Natural killer cell treated with Interleukin-12 subunit alpha and Interleukin-12 subunit beta and Interleukin-15 and Interleukin-18, amount 100 ng/mL, for 72 hours (primary cell): Measurements from ENCODE around the gene FAM193A. TPM values are rescaled to one million over a fixed set of nuclear protein-coding genes. Genes with fewer than 3 reads are reported as not detected.
"Not testable (repeated sequence)": the region's sequence is repeated elsewhere in the genome, so short reads cannot be mapped to it uniquely, and the experiment has no call there.

Experiments used
- ATAC-seq, 2 donors: fragments of 150-1000 bp; cut with Tn5 transposase in 1 of 2; sonication (Bioruptor Pico), chemical (Tn5 transposase) in 1 of 2; 2 replicates each; pipeline ENCODE4 v1.10.0; 2021
- DNase-seq: peaks from one replicate; pipeline ENCODE4 v3.0.0; 2022; ENCODE audit warnings: low spot score
- H3K27ac Mint-ChIP-seq, 2 donors: 1 replicate in 1 of 2; 2 replicates in 1 of 2; pipeline ENCODE4 v1.8.0; 2022; ENCODE audit warnings: mixed read lengths in 2 of 2, mild to moderate bottlenecking in 1 of 2, moderate library complexity in 1 of 2
- H3K27me3 Mint-ChIP-seq, 2 donors: 1 replicate in 1 of 2; 2 replicates in 1 of 2; pipeline ENCODE4 v1.8.0; 2022; ENCODE audit warnings: mixed read lengths in 2 of 2
- H3K36me3 Mint-ChIP-seq: one replicate; pipeline ENCODE4 v1.8.0; 2022; ENCODE audit warnings: mixed read lengths
- H3K4me1 Mint-ChIP-seq, 2 donors: 1 replicate in 1 of 2; 2 replicates in 1 of 2; pipeline ENCODE4 v1.8.0; 2022; ENCODE audit warnings: low read depth in 2 of 2, mixed read lengths in 2 of 2, mild to moderate bottlenecking in 1 of 2
- H3K4me3 Mint-ChIP-seq: one replicate; pipeline ENCODE4 v1.8.0; 2022; ENCODE audit warnings: mixed read lengths
- H3K9me3 Mint-ChIP-seq: 2 replicates; pipeline ENCODE4 v1.8.0; 2022; ENCODE audit warnings: mixed read lengths
- total RNA-seq, 2 donors: library from RNA; stranded (reverse); gene quantifications; one replicate each; pipeline ENCODE4 v1.2.3, GENCODE V29; 2022

Gene FAM193A
- total RNA-seq, 2 donors from 2014 or later: 28.0 to 50.9 TPM

GRCh38 chr4:2595952-2596552 is 59.6 kb downstream of the FAM193A start:
- Mint-ChIP-seq H3K27me3 (no peaks in the 10 kb centered on the region), H3K36me3 (no peaks in the 10 kb centered on the region), H3K27ac (peak overlapping the region in 1 of 2 donors; percentile 74), H3K9me3 (no peaks in the 10 kb centered on the region), H3K4me3 (no peak overlapping the region), H3K4me1 (peaks cover 68 to 71% of the 10 kb centered on the region in 2 donors)
- no peak for DNase-seq
- ATAC-seq: no peak

- Mint-ChIP-seq H3K36me3 (no peaks in the 10 kb centered on the region), H3K4me1 (peaks cover 65% of the 10 kb centered on the region in 2 donors), H3K27ac (peak overlapping the region in 1 of 2 donors; percentile 74), H3K27me3 (no peaks in the 10 kb centered on the region), H3K9me3 (no peaks in the 10 kb centered on the region), H3K4me3 (no peak overlapping the region)
- ATAC-seq (no peak), DNase-seq (no peak)
Measured at GRCh38 chr4:2596611-2597010, 60.2 kb downstream of the FAM193A start.

GRCh38 chr4:2598511-2599303 is 62.3 kb downstream of the FAM193A start:
- Mint-ChIP-seq H3K4me3 (peak overlapping the region; percentile 23), H3K36me3 (no peaks in the 10 kb centered on the region), H3K27me3 (no peaks in the 10 kb centered on the region), H3K4me1 (peaks cover 51 to 52% of the 10 kb centered on the region in 2 donors), H3K9me3 (no peaks in the 10 kb centered on the region), H3K27ac (peak overlapping the region; percentile 59 to 81)
- ATAC-seq (peak; percentile 74 to 76), DNase-seq (no peak)

DNA sequence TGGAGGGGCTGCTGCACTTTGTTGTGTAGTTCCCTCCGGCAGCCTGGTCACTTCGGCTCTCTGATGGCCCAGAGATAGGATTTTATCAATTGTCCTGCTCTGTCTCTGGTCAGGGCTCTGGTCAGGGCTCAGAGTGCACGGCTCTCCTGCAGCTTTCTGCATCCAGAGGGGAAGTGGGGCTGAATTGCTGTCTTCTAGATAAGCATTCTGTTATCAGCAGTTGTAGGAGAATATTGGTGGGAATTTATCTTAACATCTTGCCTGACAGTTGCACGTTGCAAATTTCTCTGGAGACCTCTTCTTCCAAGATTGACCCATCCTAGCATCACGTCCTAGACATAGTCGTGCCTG is 62.8 kb downstream of the FAM193A start:
- peaks cover 48 to 49% of the 10 kb centered on the region in 2 donors for H3K4me1 Mint-ChIP-seq
- H3K4me3 Mint-ChIP-seq: peak overlapping the region; percentile 23
- H3K36me3 Mint-ChIP-seq: no peaks in the 10 kb centered on the region

GRCh38 chr4:2600878-2601277 is 64.4 kb downstream of the FAM193A start:
- Mint-ChIP-seq H3K4me3 (no peak overlapping the region), H3K27ac (peak overlapping the region; percentile 38 to 81), H3K27me3 (no peaks in the 10 kb centered on the region), H3K36me3 (no peaks in the 10 kb centered on the region), H3K9me3 (no peaks in the 10 kb centered on the region), H3K4me1 (peaks cover 50 to 51% of the 10 kb centered on the region in 2 donors)
- no peak for ATAC-seq
- no peak for DNase-seq

More for the DNA sequence above, 62.8 kb downstream of the FAM193A start:
- peak overlapping the region; percentile 59 to 81 for H3K27ac Mint-ChIP-seq
- no peak for DNase-seq
- no peak for ATAC-seq
- H3K27me3 Mint-ChIP-seq: no peaks in the 10 kb centered on the region
- no peaks in the 10 kb centered on the region for H3K9me3 Mint-ChIP-seq

DNA sequence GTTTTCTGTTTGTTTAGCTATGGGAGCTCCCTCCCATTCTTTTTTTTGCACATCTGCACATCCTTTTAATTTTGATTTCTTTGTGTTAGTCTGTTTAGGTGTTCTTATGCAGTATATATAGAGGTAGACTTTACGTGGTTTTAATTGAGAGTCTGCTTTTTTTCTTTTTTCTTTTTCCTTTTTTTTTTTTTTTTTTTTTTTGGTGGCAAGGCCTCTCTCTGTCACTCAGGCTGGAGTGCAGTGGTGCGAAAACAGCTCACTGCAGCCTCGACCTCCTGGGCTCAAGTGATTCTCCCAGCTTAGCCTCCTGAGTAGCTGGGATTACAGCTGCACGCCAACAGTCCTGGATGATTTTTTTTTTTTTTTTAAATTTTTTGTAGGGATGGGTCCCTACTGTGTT is 68.2 kb downstream of the FAM193A start:
- H3K9me3 Mint-ChIP-seq: no peaks in the 10 kb centered on the region
- no peaks in the 10 kb centered on the region for H3K27me3 Mint-ChIP-seq
- peaks cover 28 to 30% of the 10 kb centered on the region in 2 donors for H3K4me1 Mint-ChIP-seq
- peak overlapping the region in 1 of 2 donors; percentile 18 for H3K27ac Mint-ChIP-seq
- no peak for ATAC-seq
- no peaks in the 10 kb centered on the region for H3K36me3 Mint-ChIP-seq
- no peak for DNase-seq
- no peak overlapping the region for H3K4me3 Mint-ChIP-seq

DNA sequence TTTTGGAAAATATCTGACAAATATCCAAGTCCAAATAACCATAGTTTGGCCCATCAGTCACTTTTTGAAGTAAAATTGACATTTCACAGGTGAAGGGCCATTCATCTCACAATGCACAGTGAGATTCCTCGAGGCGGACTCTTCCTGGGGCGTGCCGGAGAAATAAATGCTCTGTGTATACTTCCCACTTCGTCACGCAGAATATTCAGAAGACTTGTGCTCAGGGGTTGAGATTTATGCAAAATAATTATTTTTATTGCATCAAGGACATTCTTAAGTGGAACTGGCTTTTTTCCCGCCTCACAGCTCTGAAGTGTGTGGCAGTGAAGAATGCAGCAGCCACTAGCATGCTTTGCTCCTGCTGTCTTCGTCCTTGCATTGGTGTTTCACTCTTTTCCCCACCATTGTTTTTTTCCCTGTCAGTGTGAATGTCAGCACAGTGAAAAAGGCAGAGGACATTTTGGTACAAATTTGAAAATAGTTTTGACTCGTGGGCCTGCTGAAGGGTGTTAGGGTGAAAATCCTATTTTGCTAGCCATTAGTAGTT is 70.6 kb downstream of the FAM193A start:
- Mint-ChIP-seq H3K27me3 (no peaks in the 10 kb centered on the region), H3K9me3 (no peaks in the 10 kb centered on the region), H3K27ac (no peak overlapping the region), H3K4me1 (peaks cover 16 to 22% of the 10 kb centered on the region in 2 donors), H3K36me3 (no peaks in the 10 kb centered on the region), H3K4me3 (no peak overlapping the region)
- DNase-seq (no peak), ATAC-seq (no peak)

DNA sequence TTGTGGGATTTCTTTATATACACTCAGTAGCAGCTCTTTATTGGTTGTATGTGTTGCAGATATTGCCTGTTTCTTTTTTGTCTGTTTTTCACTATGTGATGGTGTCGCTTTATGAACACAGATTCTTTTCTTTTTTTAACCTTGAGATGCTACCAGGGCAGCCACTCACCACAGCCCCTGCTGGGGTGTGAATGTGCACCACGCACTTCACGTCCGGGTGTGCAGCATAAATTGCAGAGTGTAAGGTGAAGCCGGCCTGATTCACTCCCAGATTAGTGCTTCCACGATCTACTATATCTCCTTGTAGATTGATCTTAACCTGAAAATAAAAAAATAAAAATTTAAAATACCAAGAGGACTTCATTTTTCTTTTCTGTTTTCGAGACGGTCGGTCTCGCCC is 71.4 kb downstream of the FAM193A start:
- H3K4me1 Mint-ChIP-seq: peaks cover 19 to 26% of the 10 kb centered on the region in 2 donors

GRCh38 chr4:2608291-2608690 is 71.8 kb downstream of the FAM193A start:
- no peak for DNase-seq

More for the DNA sequence above, 71.4 kb downstream of the FAM193A start:
- DNase-seq (no peak), ATAC-seq (no peak)
- Mint-ChIP-seq H3K4me3 (no peak overlapping the region), H3K27me3 (no peaks in the 10 kb centered on the region), H3K9me3 (no peaks in the 10 kb centered on the region), H3K27ac (no peak overlapping the region), H3K36me3 (no peaks in the 10 kb centered on the region)

DNA sequence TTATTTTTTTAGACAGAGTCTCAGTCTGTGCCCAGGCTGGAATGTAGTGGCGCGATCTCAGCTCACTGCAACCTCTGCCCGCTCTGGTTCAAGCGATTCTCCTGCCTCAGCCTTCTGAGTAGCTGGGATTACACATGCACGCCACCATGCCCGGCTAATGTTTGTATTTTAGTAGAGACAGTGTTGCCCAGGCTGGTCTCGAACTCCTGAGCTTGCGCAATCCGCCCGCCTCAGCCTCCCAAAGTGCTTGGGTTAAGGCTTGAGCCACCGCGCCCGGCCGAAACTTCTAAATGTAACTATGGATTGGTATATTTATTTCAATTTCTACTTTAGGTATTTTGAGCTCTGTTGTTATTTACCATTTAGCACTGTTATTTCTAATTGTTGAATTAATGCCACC is 79.4 kb downstream of the FAM193A start:
- Mint-ChIP-seq H3K4me3 (no peak overlapping the region), H3K27ac (no peak overlapping the region), H3K36me3 (no peaks in the 10 kb centered on the region), H3K27me3 (no peaks in the 10 kb centered on the region), H3K4me1 (peaks cover 28 to 37% of the 10 kb centered on the region in 2 donors), H3K9me3 (no peaks in the 10 kb centered on the region)
- DNase-seq: no peak
- ATAC-seq: no peak

More at GRCh38 chr4:2608291-2608690, 71.8 kb downstream of the FAM193A start:
- Mint-ChIP-seq H3K27ac (no peak overlapping the region), H3K4me1 (peaks cover 20 to 26% of the 10 kb centered on the region in 2 donors), H3K27me3 (no peaks in the 10 kb centered on the region), H3K36me3 (no peaks in the 10 kb centered on the region), H3K9me3 (no peaks in the 10 kb centered on the region), H3K4me3 (no peak overlapping the region)
- ATAC-seq: no peak

- H3K27me3 Mint-ChIP-seq: no peaks in the 10 kb centered on the region
- no peaks in the 10 kb centered on the region for H3K36me3 Mint-ChIP-seq
- H3K27ac Mint-ChIP-seq: no peak overlapping the region
- H3K9me3 Mint-ChIP-seq: no peaks in the 10 kb centered on the region
- H3K4me3 Mint-ChIP-seq: no peak overlapping the region
- H3K4me1 Mint-ChIP-seq: peaks cover 37 to 44% of the 10 kb centered on the region in 2 donors
- ATAC-seq (no peak), DNase-seq (no peak)
Measured at GRCh38 chr4:2617955-2618354, 81.5 kb downstream of the FAM193A start.

- not testable (repeated sequence) for H3K27ac Mint-ChIP-seq, H3K27me3 Mint-ChIP-seq
Measured at GRCh38 chr4:2618729-2619128, 82.3 kb downstream of the FAM193A start.

DNA sequence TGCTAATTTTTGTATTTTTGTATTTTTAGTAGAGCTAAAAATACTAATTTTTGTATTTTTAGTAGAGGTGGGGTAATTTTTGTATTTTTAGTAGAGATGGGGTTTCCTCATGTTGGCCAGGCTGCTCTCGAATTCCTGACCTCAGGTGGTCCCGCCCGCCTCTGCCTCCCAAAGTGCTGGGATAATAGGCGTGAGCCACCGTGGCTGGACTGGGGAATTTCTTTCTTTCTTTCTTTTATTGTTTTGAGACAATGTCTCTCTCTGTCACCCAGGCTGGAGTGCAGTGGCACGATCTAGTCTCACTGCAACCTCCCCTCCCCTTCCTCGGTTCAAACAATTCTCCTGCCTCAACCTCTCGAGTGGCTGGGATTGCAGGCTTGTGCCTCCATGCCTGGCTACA is 83.0 kb downstream of the FAM193A start:
- Mint-ChIP-seq H3K27me3 (no peaks in the 10 kb centered on the region), H3K9me3 (no peaks in the 10 kb centered on the region), H3K4me1 (peaks cover 34 to 39% of the 10 kb centered on the region in 2 donors), H3K4me3 (no peak overlapping the region), H3K36me3 (no peaks in the 10 kb centered on the region), H3K27ac (no peak overlapping the region)
- no peak for DNase-seq
- no peak for ATAC-seq

More at GRCh38 chr4:2618729-2619128, 82.3 kb downstream of the FAM193A start:
- not testable (repeated sequence) for H3K9me3 Mint-ChIP-seq, ATAC-seq, H3K4me3 Mint-ChIP-seq, H3K36me3 Mint-ChIP-seq, DNase-seq
- peaks cover 37 to 44% of the 10 kb centered on the region in 2 donors for H3K4me1 Mint-ChIP-seq

- Mint-ChIP-seq H3K4me1 (peaks cover 32 to 34% of the 10 kb centered on the region in 2 donors), H3K9me3 (no peaks in the 10 kb centered on the region), H3K36me3 (peaks cover 5% of the 10 kb centered on the region), H3K27me3 (no peaks in the 10 kb centered on the region), H3K4me3 (no peak overlapping the region), H3K27ac (no peak overlapping the region)
- ATAC-seq (no peak), DNase-seq (no peak)
Measured at GRCh38 chr4:2621419-2621818, 85.0 kb downstream of the FAM193A start.
